Mucosa of descending colon (tissue), 3 donors: ENCODE measurements around the gene TSPAN4. TPM values are rescaled to one million over a fixed set of nuclear protein-coding genes. Genes with fewer than 3 reads are reported as not detected.

ENCODE experiments used
- ATAC-seq: fragments of 200-7000 bp; cut with Tn5 transposase; one replicate; pipeline ENCODE4 v1.9.1; 2020; ENCODE audit warnings: mild to moderate bottlenecking, moderate library complexity
- DNase-seq, 3 donors: peaks; one replicate each; pipeline ENCODE4 v3.0.0-alpha.2; 2020
- H3K36me3 ChIP-seq: fragments of 200-600 bp; one replicate; pipeline ENCODE4 v1.8.0; 2021; ENCODE audit warnings: low read depth, mild to moderate bottlenecking
- H3K4me1 ChIP-seq: fragments of 200-600 bp; one replicate; pipeline ENCODE4 v1.8.0; 2021; ENCODE audit warnings: low read depth, mild to moderate bottlenecking
- H3K4me3 ChIP-seq: fragments of 200-600 bp; one replicate; pipeline ENCODE4 v1.8.0; 2021; ENCODE audit warnings: mild to moderate bottlenecking
- H3K9me3 ChIP-seq: fragments of 200-600 bp; one replicate; pipeline ENCODE4 v1.8.0; 2021; ENCODE audit warnings: mild to moderate bottlenecking
- CTCF ChIP-seq: fragments of 200-600 bp; IDR thresholded peaks from one replicate; pipeline ENCODE4 v1.8.0; 2022; ENCODE audit warnings: antibody characterized with exemption, mild to moderate bottlenecking
- intact Hi-C, 2 donors: fragments of 100-400 bp; cut with DNase I in 1 of 2; cut with micrococcal nuclease in 1 of 2; formaldehyde crosslinking; loops; one replicate each; pipeline versions ENCODE4 v1.11.0 to v1.11.1; 2022; cut with DNase I, micrococcal nuclease
- total RNA-seq, 3 donors: library from RNA; stranded (reverse); fragmentation: NEBNext Ultra II Directional in 2 of 3; extraction: Animal tissue kit (Norgen Biotek cat#: 25700) in 2 of 3; gene quantifications; one replicate each; pipeline versions ENCODE4 v1.2.1 to v1.2.4, GENCODE V29; 2021 to 2023
- donor health status: DM: no; HTN: no; CAD: no; lungs with moderate emphysema.
- donor health status: DM: no; HTN: no; CAD: no.
- donor health status: DM: no; HTN: yes; CAD: no.

The TSPAN4 gene
- total RNA-seq, 3 donors from 2014 or later = 9.2 to 42.4 (median 24.7) TPM

DNA sequence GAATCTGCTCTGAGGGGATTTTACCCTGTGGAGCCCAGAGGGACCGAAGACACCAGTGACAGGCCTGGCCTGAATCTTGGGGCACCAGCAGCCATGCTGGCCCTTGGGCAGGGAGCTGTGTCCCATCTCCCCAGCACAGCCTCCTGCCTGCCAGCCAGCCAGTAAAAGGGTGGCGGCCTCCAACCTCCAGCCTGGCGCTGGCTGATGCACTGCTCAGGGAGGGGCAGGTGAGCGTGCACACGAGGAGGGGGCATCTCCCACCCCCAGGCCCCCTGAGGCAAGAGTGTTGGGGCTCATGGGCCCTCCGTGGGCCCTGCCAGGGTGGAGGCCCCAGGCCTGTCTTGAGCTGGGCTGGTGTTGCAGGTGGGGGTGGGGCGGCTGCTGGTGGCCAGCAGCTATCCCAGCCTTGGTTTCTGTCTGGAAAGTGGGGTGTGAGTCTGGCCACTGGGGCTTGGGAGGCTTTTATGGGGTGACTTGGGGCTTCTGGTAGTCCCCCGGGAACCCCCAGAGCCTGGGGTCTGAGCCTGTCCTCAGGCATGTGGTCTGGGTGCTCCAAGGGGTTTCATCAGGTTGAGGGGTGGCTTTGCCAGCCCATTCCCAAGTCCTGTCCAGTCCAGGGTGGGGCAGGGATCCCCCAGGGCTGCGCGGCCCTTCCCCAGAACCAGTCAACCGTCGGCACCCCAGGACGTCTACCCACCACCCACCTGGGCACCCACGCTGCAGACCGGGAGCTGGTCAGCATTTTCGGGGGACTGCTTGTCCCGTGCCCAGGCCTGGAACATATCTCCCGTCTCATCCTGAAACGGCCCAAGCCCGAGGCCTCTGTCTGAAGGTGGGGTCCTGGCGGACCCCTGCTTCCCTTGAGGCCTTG lies 17.8 kb downstream of the TSPAN4 start:
- no peaks in the 10 kb centered on the region for H3K9me3 ChIP-seq
- no peaks in the 10 kb centered on the region for H3K36me3 ChIP-seq
- DNase-seq (no peak), ATAC-seq (peak; percentile 4)
- no peak overlapping the region for H3K4me3 ChIP-seq
- intact Hi-C loops = no loop called here
- no peak for TF ChIP-seq CTCF
- H3K4me1 ChIP-seq = peaks cover 7% of the 10 kb centered on the region

GRCh38 chr11:861105-861479 lies 18.4 kb downstream of the TSPAN4 start:
- TF ChIP-seq CTCF = no peak
- no peaks in the 10 kb centered on the region for H3K9me3 ChIP-seq
- DNase-seq (no peak), ATAC-seq (no peak)
- H3K4me3 ChIP-seq = no peak overlapping the region
- intact Hi-C loops = no loop called here
- peaks cover 7% of the 10 kb centered on the region for H3K4me1 ChIP-seq
- H3K36me3 ChIP-seq = no peaks in the 10 kb centered on the region

GRCh38 chr11:862081-862661 lies 19.5 kb downstream of the TSPAN4 start:
- intact Hi-C loops = no loop called here
- DNase-seq (peak in 2 of 3 donors; percentile 64 to 70), ATAC-seq (peak; percentile 28)
- Histone ChIP-seq H3K4me1 (peaks cover 7% of the 10 kb centered on the region), H3K4me3 (no peak overlapping the region), H3K9me3 (no peaks in the 10 kb centered on the region), H3K36me3 (no peaks in the 10 kb centered on the region)
- no peak for TF ChIP-seq CTCF

DNA sequence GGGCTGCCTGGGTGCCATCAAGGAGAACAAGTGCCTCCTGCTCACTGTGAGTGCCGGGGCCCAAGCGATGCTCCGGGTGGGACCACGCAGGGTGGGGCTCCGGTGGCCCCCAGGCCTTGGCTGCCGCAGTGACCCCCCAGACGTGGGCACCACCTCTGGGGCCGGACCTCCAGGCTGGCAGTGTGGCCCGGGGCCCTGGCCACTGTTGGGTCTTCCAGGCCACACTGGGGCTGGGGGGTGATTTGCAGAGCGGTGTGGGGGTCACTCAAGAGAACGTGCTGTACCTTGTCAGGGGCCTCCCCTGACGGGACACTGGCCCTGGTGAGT lies 20.0 kb downstream of the TSPAN4 start:
- DNase-seq = no peak
- Histone ChIP-seq H3K4me1 (peaks cover 7% of the 10 kb centered on the region), H3K4me3 (no peak overlapping the region), H3K36me3 (no peaks in the 10 kb centered on the region), H3K9me3 (no peaks in the 10 kb centered on the region)
- intact Hi-C loops = no loop called here
- no peak for TF ChIP-seq CTCF
- no peak for ATAC-seq

DNA sequence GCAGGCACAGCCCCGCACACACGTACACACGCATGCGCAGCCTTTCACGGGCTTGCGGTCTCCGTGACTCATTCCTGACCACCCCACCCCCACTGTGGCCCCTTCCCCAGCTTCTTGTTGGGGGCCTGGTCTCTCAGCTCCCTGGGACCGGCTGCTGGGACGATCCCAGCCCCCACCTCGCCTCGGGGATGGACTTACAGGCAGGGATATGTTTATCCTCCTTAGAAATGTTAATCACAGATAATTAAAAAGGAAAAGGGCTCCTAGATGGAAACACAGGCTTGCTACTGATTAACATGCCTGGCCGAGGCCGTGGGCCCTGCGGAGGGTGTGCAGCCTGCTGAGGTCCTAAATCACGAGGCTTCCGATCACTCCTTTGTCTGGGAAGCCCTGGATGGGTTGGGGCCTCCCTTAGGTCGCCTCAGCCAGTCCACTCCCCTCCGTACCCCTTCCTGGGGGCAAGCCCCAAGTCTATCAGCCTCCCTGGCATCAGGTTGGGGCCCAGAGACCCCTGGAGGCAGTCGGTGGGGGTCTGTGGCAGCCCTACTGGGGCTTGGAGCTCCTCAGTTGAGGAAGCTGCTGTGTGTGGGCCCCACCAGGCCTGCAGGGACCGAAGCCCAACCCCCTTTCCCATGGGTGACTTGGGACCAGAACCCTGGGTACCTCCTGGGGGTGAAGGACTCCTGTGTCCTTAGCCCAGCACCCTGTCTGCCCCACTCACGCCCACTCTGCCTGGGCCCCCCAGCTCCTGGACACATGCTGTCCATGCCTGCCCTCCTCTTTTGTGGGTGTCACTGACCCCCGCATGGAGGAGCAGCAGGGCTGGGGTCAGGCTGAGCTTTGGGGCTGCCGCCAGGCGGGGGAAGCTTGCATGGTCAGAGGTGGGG lies 20.6 kb downstream of the TSPAN4 start:
- peaks cover 7% of the 10 kb centered on the region for H3K4me1 ChIP-seq
- no peak for TF ChIP-seq CTCF
- intact Hi-C loops = no loop called here
- H3K4me3 ChIP-seq = no peak overlapping the region
- no peak for ATAC-seq
- H3K9me3 ChIP-seq = no peaks in the 10 kb centered on the region
- no peak for DNase-seq
- no peaks in the 10 kb centered on the region for H3K36me3 ChIP-seq
